Stomach (tissue), 4 donors: ENCODE data around the gene CTRL.

Experiments
- EP300 ChIP-seq: sonication (generic); formaldehyde crosslinking; IDR thresholded peaks from one replicate; pipeline ENCODE4 v1.6.1; 2017; ENCODE audit warnings: antibody characterized with exemption
- POLR2A ChIP-seq, 4 donors: fragments of 450-650 bp; IDR thresholded peaks; one replicate each; pipeline ENCODE4 v1.6.1; 2016; ENCODE audit warnings: antibody characterized with exemption in 4 of 4, control low read depth in 2 of 4, mild to moderate bottlenecking in 1 of 4, moderate library complexity in 1 of 4
- POLR2AphosphoS5 ChIP-seq, 3 donors: sonication (generic); formaldehyde crosslinking; IDR thresholded peaks; one replicate each; pipeline ENCODE4 v1.6.1; 2016; ENCODE audit warnings: antibody characterized with exemption in 3 of 3
- TF ChIP-seq, protein P1 (sequence below), 7 experiments: fragments of 450-650 bp in 4 of 7; fragments of 200-600 bp in 3 of 7; sonication (generic) in 3 of 7; IDR thresholded peaks; one replicate each; pipeline ENCODE4 v1.5.1; 2016 to 2019; ENCODE audit warnings: antibody characterized with exemption in 7 of 7, control low read depth in 2 of 7, mild to moderate bottlenecking in 1 of 7

DNA sequence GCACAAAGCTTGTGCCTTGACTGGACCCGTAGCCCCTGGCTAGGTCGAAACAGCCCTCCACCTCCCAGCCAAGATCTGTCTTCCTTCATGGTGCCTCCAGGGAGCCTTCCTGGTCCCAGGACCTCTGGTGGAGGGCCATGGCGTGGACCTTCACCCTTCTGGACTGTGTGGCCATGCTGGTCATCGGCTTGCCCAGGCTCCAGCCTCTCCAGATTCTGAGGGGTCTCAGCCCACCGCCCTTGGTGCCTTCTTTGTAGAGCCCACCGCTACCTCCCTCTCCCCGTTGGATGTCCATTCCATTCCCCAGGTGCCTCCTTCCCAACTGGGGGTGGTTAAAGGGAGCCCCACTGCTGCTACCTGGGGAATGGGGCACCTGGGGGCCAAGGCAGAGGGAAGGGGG lies 3.5 kb downstream of the CTRL start:
- TF ChIP-seq, protein P1, sequence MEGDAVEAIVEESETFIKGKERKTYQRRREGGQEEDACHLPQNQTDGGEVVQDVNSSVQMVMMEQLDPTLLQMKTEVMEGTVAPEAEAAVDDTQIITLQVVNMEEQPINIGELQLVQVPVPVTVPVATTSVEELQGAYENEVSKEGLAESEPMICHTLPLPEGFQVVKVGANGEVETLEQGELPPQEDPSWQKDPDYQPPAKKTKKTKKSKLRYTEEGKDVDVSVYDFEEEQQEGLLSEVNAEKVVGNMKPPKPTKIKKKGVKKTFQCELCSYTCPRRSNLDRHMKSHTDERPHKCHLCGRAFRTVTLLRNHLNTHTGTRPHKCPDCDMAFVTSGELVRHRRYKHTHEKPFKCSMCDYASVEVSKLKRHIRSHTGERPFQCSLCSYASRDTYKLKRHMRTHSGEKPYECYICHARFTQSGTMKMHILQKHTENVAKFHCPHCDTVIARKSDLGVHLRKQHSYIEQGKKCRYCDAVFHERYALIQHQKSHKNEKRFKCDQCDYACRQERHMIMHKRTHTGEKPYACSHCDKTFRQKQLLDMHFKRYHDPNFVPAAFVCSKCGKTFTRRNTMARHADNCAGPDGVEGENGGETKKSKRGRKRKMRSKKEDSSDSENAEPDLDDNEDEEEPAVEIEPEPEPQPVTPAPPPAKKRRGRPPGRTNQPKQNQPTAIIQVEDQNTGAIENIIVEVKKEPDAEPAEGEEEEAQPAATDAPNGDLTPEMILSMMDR (IDR thresholded peaks at IDR 0.05), result no peak
- TF ChIP-seq POLR2A (IDR thresholded peaks at IDR 0.05) (no peak), POLR2AphosphoS5 (IDR thresholded peaks at IDR 0.05) (no peak), EP300 (no peak)
